ENCODE measurements around the gene PI4K2B. TPM values are rescaled to one million over a fixed set of nuclear protein-coding genes. Genes with fewer than 3 reads are reported as not detected.

PI4K2B gene
- total and polyA plus RNA-seq, 2 experiments from 2014 or later: 6.7 to 21.4 TPM

- H3K27ac ChIP-seq (ENCODE audit: low read depth): no peak overlapping the region
- peaks cover 4% of the 10 kb centered on the region; the same call in 2 of the 3 replicates for H3K9me3 Mint-ChIP-seq
- TF ChIP-seq, protein P1, sequence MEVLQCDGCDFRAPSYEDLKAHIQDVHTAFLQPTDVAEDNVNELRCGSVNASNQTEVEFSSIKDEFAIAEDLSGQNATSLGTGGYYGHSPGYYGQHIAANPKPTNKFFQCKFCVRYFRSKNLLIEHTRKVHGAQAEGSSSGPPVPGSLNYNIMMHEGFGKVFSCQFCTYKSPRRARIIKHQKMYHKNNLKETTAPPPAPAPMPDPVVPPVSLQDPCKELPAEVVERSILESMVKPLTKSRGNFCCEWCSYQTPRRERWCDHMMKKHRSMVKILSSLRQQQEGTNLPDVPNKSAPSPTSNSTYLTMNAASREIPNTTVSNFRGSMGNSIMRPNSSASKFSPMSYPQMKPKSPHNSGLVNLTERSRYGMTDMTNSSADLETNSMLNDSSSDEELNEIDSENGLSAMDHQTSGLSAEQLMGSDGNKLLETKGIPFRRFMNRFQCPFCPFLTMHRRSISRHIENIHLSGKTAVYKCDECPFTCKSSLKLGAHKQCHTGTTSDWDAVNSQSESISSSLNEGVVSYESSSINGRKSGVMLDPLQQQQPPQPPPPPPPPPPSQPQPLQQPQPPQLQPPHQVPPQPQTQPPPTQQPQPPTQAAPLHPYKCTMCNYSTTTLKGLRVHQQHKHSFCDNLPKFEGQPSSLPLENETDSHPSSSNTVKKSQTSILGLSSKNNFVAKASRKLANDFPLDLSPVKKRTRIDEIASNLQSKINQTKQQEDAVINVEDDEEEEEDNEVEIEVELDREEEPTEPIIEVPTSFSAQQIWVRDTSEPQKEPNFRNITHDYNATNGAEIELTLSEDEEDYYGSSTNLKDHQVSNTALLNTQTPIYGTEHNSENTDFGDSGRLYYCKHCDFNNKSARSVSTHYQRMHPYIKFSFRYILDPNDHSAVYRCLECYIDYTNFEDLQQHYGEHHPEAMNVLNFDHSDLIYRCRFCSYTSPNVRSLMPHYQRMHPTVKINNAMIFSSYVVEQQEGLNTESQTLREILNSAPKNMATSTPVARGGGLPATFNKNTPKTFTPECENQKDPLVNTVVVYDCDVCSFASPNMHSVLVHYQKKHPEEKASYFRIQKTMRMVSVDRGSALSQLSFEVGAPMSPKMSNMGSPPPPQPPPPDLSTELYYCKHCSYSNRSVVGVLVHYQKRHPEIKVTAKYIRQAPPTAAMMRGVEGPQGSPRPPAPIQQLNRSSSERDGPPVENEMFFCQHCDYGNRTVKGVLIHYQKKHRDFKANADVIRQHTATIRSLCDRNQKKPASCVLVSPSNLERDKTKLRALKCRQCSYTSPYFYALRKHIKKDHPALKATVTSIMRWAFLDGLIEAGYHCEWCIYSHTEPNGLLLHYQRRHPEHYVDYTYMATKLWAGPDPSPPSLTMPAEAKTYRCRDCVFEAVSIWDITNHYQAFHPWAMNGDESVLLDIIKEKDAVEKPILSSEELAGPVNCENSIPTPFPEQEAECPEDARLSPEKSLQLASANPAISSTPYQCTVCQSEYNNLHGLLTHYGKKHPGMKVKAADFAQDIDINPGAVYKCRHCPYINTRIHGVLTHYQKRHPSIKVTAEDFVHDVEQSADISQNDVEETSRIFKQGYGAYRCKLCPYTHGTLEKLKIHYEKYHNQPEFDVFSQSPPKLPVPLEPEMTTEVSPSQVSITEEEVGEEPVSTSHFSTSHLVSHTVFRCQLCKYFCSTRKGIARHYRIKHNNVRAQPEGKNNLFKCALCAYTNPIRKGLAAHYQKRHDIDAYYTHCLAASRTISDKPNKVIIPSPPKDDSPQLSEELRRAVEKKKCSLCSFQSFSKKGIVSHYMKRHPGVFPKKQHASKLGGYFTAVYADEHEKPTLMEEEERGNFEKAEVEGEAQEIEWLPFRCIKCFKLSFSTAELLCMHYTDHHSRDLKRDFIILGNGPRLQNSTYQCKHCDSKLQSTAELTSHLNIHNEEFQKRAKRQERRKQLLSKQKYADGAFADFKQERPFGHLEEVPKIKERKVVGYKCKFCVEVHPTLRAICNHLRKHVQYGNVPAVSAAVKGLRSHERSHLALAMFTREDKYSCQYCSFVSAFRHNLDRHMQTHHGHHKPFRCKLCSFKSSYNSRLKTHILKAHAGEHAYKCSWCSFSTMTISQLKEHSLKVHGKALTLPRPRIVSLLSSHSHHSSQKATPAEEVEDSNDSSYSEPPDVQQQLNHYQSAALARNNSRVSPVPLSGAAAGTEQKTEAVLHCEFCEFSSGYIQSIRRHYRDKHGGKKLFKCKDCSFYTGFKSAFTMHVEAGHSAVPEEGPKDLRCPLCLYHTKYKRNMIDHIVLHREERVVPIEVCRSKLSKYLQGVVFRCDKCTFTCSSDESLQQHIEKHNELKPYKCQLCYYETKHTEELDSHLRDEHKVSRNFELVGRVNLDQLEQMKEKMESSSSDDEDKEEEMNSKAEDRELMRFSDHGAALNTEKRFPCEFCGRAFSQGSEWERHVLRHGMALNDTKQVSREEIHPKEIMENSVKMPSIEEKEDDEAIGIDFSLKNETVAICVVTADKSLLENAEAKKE (CRISPR knock-in tag; IDR thresholded peaks at IDR 0.05): no peak
- TF ChIP-seq EZH2 (IDR thresholded peaks at IDR 0.05; ENCODE audit: low read depth, unreplicated experiment): no peak
- no peak for TF ChIP-seq POLR2AphosphoS5 (IDR thresholded peaks at IDR 0.05; ENCODE audit: low read depth)
- no peak for TF ChIP-seq NANOG (IDR thresholded peaks at IDR 0.05; ENCODE audit: borderline replicate concordance)
- TF ChIP-seq EZH2phosphoT487 (IDR thresholded peaks at IDR 0.05; ENCODE audit: unreplicated experiment): no peak
- TF ChIP-seq ZNF331 (CRISPR knock-in tag; IDR thresholded peaks at IDR 0.05; ENCODE audit: low read depth): no peak
- TF ChIP-seq JUNB (IDR thresholded peaks at IDR 0.05; ENCODE audit: unreplicated experiment): no peak
- no peak for TF ChIP-seq ZNF114 (CRISPR knock-in tag; IDR thresholded peaks at IDR 0.05)
- no peak for TF ChIP-seq CREB1 (CRISPR knock-in tag; IDR thresholded peaks at IDR 0.05; ENCODE audit: low read depth)
- no peak for TF ChIP-seq STAT1 (IDR thresholded peaks at IDR 0.05; ENCODE audit: unreplicated experiment)
- no peak for TF ChIP-seq ETS1 (IDR thresholded peaks at IDR 0.05)
- TF ChIP-seq, protein P2, sequence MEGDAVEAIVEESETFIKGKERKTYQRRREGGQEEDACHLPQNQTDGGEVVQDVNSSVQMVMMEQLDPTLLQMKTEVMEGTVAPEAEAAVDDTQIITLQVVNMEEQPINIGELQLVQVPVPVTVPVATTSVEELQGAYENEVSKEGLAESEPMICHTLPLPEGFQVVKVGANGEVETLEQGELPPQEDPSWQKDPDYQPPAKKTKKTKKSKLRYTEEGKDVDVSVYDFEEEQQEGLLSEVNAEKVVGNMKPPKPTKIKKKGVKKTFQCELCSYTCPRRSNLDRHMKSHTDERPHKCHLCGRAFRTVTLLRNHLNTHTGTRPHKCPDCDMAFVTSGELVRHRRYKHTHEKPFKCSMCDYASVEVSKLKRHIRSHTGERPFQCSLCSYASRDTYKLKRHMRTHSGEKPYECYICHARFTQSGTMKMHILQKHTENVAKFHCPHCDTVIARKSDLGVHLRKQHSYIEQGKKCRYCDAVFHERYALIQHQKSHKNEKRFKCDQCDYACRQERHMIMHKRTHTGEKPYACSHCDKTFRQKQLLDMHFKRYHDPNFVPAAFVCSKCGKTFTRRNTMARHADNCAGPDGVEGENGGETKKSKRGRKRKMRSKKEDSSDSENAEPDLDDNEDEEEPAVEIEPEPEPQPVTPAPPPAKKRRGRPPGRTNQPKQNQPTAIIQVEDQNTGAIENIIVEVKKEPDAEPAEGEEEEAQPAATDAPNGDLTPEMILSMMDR (conservative IDR thresholded peaks at IDR 0.05; ENCODE audit: low read depth in 2 of 2): no peak
- TF ChIP-seq REST (IDR thresholded peaks at IDR 0.05; ENCODE audit: unreplicated experiment): no peak
- no peaks in the 10 kb centered on the region for H3F3A ChIP-seq (replicated peaks; ENCODE audit: low read depth)
- DNase-seq (ENCODE audit: low spot score) (no peak), ATAC-seq (no peak)
- no peak overlapping the region for H3K4me3 ChIP-seq
- no peaks in the 10 kb centered on the region for H3K4me1 Mint-ChIP-seq
- H3K4me3 Mint-ChIP-seq: no peak overlapping the region
- H3K27ac Mint-ChIP-seq: no peak overlapping the region
- no peaks in the 10 kb centered on the region for H4K20me1 ChIP-seq (replicated peaks; ENCODE audit: insufficient read depth)
- H3K4me1 ChIP-seq (ENCODE audit: insufficient read depth): no peaks in the 10 kb centered on the region
- H3K4me2 ChIP-seq: no peak overlapping the region
- peak overlapping the region; percentile 43; the same call in 1 of the 2 replicates for H2AFZ ChIP-seq
- H3K36me3 Mint-ChIP-seq (ENCODE audit: low read depth): no peaks in the 10 kb centered on the region
- no peaks in the 10 kb centered on the region for H3K79me2 ChIP-seq (replicated peaks; ENCODE audit: insufficient read depth)
- no peaks in the 10 kb centered on the region for H3K27me3 Mint-ChIP-seq (ENCODE audit: insufficient read depth, low read depth, poor library complexity)
- H3K9me2 ChIP-seq (ENCODE audit: insufficient read depth): peaks cover 7% of the 10 kb centered on the region; the same call in 1 of the 2 replicates
- no peaks in the 10 kb centered on the region for H3K27me3 ChIP-seq (ENCODE audit: insufficient read depth)
- H3K36me3 ChIP-seq (ENCODE audit: insufficient read depth): no peaks in the 10 kb centered on the region
These were observed 73.8 kb downstream of the PI4K2B start for GRCh38 chr4:25307596-25307995.
